Upper lobe of left lung (tissue), 4 donors: Measurements from ENCODE around the gene POTEJ.
"Not testable (repeated sequence)": the region's sequence is repeated elsewhere in the genome, so short reads cannot be mapped to it uniquely, and the experiment has no call there.

Source experiments
- CTCF ChIP-seq, 6 experiments: fragments of 450-650 bp in 4 of 6; fragments of 200-600 bp in 2 of 6; sonication (generic) in 2 of 6; IDR thresholded peaks; one replicate each; pipeline ENCODE4 v1.5.1; 2016 to 2019; ENCODE audit warnings: antibody characterized with exemption in 6 of 6
- EP300 ChIP-seq, 4 donors: sonication (generic); formaldehyde crosslinking; IDR thresholded peaks; one replicate each; pipeline ENCODE4 v1.5.1; 2017; ENCODE audit warnings: antibody characterized with exemption in 4 of 4, control low read depth in 2 of 4

DNA sequence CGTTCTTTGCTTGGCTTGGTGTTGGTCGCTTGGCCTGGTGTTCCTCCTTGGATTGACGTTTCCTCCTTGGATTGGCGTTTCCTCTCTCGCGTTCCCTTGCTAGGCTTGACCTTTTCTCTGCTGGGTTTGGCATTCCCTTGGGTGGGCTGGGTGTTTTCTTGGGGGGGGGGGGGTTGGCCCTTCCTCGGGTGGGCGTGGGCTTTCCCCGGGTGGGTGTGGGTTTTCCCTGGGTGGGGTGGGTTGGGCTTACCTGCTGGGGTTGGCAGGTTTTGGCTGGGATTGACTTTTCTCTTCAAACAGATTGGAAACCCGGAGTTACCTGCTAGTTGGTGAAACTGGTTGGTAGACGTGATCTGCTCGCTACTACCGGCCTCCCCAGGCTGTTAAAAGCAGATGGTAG lies at the start of gene POTEJ:
- not testable (repeated sequence) for TF ChIP-seq CTCF, EP300 (IDR thresholded peaks at IDR 0.05)
